Mesenchymal stem cell (in vitro differentiated cells and primary cell): Measurements from ENCODE around the gene KDELR1.

Experiments
- DNase-seq: peaks from one replicate; pipeline ENCODE4 v3.0.0-alpha.2; 2013
- H2AFZ ChIP-seq: one replicate; pipeline ENCODE4 v1.6.1; 2013; ENCODE audit warnings: low read depth, mild to moderate bottlenecking, control low read depth, inconsistent platforms, low read length, moderate library complexity
- H2AK5ac ChIP-seq: 2 replicates; pipeline ENCODE4 v1.6.1; 2013; ENCODE audit warnings: low read length, moderate library complexity, mild to moderate bottlenecking, inconsistent platforms; ENCODE audit not compliant: severe bottlenecking
- H2BK120ac ChIP-seq: one replicate; pipeline ENCODE4 v1.6.1; 2013; ENCODE audit warnings: low read depth, mild to moderate bottlenecking, inconsistent platforms, low read length, moderate library complexity
- H2BK12ac ChIP-seq, 2 experiments: one replicate each; pipeline ENCODE4 v1.6.1; 2013; ENCODE audit warnings: inconsistent platforms in 2 of 2, low read length in 2 of 2, mild to moderate bottlenecking in 2 of 2, moderate library complexity in 2 of 2, control low read depth in 1 of 2
- H2BK15ac ChIP-seq: one replicate; pipeline ENCODE4 v1.6.1; 2013; ENCODE audit warnings: mild to moderate bottlenecking, low read depth, inconsistent platforms; ENCODE audit not compliant: poor library complexity, severe bottlenecking
- H2BK5ac ChIP-seq: 2 replicates; pipeline ENCODE4 v1.6.1; 2013; ENCODE audit warnings: low read depth, mild to moderate bottlenecking, low read length, control low read depth, inconsistent platforms; ENCODE audit not compliant: poor library complexity, severe bottlenecking
- H3K14ac ChIP-seq, 2 experiments: one replicate each; pipeline ENCODE4 v1.6.1; 2013; ENCODE audit warnings: inconsistent platforms in 2 of 2, low read length in 2 of 2, control low read depth in 1 of 2, mild to moderate bottlenecking in 1 of 2, moderate library complexity in 1 of 2
- H3K18ac ChIP-seq, 2 experiments: one replicate each; pipeline ENCODE4 v1.6.1; 2013; ENCODE audit warnings: inconsistent platforms in 2 of 2, low read length in 2 of 2, control low read depth in 1 of 2, low read depth in 1 of 2, mild to moderate bottlenecking in 1 of 2
- H3K23ac ChIP-seq, 2 experiments: one replicate each; pipeline ENCODE4 v1.6.1; 2013; ENCODE audit warnings: inconsistent platforms in 2 of 2, low read length in 2 of 2, mild to moderate bottlenecking in 2 of 2, moderate library complexity in 2 of 2, control low read depth in 1 of 2
- H3K27ac ChIP-seq: 2 replicates; pipeline ENCODE4 v1.5.1; 2013; ENCODE audit warnings: mild to moderate bottlenecking, moderate library complexity, low read length, control low read depth, inconsistent platforms; ENCODE audit not compliant: poor library complexity, severe bottlenecking
- H3K27me3 ChIP-seq, 2 experiments: 2 replicates each; pipeline versions ENCODE4 v1.6.1 to v1.7.0; 2013; ENCODE audit warnings: low read length in 2 of 2, mild to moderate bottlenecking in 2 of 2, moderate library complexity in 2 of 2, control low read depth in 1 of 2, inconsistent platforms in 1 of 2; ENCODE audit not compliant: control insufficient read depth in 1 of 2, insufficient read depth in 1 of 2
- H3K36me3 ChIP-seq, 2 experiments: 2 replicates each; pipeline versions ENCODE4 v1.6.1 to v1.7.0; 2013; ENCODE audit warnings: low read length in 2 of 2, control low read depth in 1 of 2, inconsistent platforms in 1 of 2, low read depth in 1 of 2, mild to moderate bottlenecking in 1 of 2; ENCODE audit not compliant: insufficient read depth in 2 of 2, control insufficient read depth in 1 of 2
- H3K4ac ChIP-seq, 2 experiments: one replicate each; pipeline ENCODE4 v1.6.1; 2013; ENCODE audit warnings: inconsistent platforms in 2 of 2, low read length in 2 of 2, mild to moderate bottlenecking in 2 of 2, moderate library complexity in 2 of 2, control low read depth in 1 of 2, low read depth in 1 of 2
- H3K4me1 ChIP-seq: 2 replicates; pipeline ENCODE4 v1.6.1; 2013; ENCODE audit warnings: low read depth, low read length, control low read depth; ENCODE audit not compliant: control insufficient read depth, insufficient read depth
- H3K4me2 ChIP-seq: 2 replicates; pipeline ENCODE4 v1.6.1; 2013; ENCODE audit warnings: low read length, mild to moderate bottlenecking, inconsistent platforms; ENCODE audit not compliant: poor library complexity, severe bottlenecking
- H3K4me3 ChIP-seq, 2 experiments: 2 replicates each; pipeline versions ENCODE4 v1.5.1 to v1.7.0; 2013; ENCODE audit warnings: low read length in 2 of 2, mild to moderate bottlenecking in 2 of 2, control low read depth in 1 of 2, low read depth in 1 of 2; ENCODE audit not compliant: insufficient read depth in 1 of 2
- H3K79me1 ChIP-seq: replicated peaks from 2 replicates; pipeline ENCODE4 v1.6.1; 2013; ENCODE audit warnings: mild to moderate bottlenecking, control low read depth, low read length, inconsistent platforms; ENCODE audit not compliant: poor library complexity, severe bottlenecking
- H3K9ac ChIP-seq: 2 replicates; pipeline ENCODE4 v1.7.0; 2013; ENCODE audit warnings: mild to moderate bottlenecking, low read length, moderate library complexity
- H3K9me3 ChIP-seq: 2 replicates; pipeline ENCODE4 v1.7.0; 2013; ENCODE audit warnings: mild to moderate bottlenecking, low read length; ENCODE audit not compliant: control insufficient read depth
- H4K8ac ChIP-seq: one replicate; pipeline ENCODE4 v1.6.1; 2013; ENCODE audit warnings: inconsistent platforms, mild to moderate bottlenecking, low read length, moderate library complexity
- H4K91ac ChIP-seq: one replicate; pipeline ENCODE4 v1.6.1; 2013; ENCODE audit warnings: mild to moderate bottlenecking, low read length, inconsistent platforms
- WGBS: methylation state at CpG from one replicate; pipeline ENCODE4 v1.1.7; 2013; ENCODE audit warnings: mixed read lengths; 5-methylcytosine and 5-hydroxymethylcytosine counted together

The KDELR1 gene

GRCh38 chr19:48362716-48363499 lies 28.4 kb downstream of the KDELR1 start:
- H2BK12ac ChIP-seq: peak overlapping the region in 1 of 2 experiments; percentile 11

GRCh38 chr19:48361912-48362311 lies 29.4 kb downstream of the KDELR1 start:
- Histone ChIP-seq H2AFZ (no peak overlapping the region), H2BK120ac (no peak overlapping the region), H3K14ac (no peak overlapping the region), H3K79me1 (no peaks in the 10 kb centered on the region), H3K23ac (no peak overlapping the region), H4K91ac (no peak overlapping the region), H2BK5ac (no peak overlapping the region), H3K27me3 (no peaks in the 10 kb centered on the region), H3K18ac (no peak overlapping the region), H3K27ac (no peak overlapping the region), H3K4me1 (peaks cover 8% of the 10 kb centered on the region), H3K36me3 (peaks cover 0 to 12% of the 10 kb centered on the region in 2 experiments), H3K9me3 (no peaks in the 10 kb centered on the region), H3K9ac (no peak overlapping the region), H3K4ac (no peak overlapping the region), H3K4me2 (no peak overlapping the region), H2BK15ac (no peak overlapping the region), H2BK12ac (no peak overlapping the region), H4K8ac (no peak overlapping the region), H3K4me3 (no peak overlapping the region), H2AK5ac (no peak overlapping the region)
- WGBS: 97% methylated on average over 1 of the region's 3 CpGs
- no peak for DNase-seq

More at GRCh38 chr19:48362716-48363499, 28.4 kb downstream of the KDELR1 start:
- peak overlapping the region; percentile 46 to 92 for H3K4me3 ChIP-seq
- H3K18ac ChIP-seq: peak overlapping the region; percentile 87 to 92
- peak; percentile 95 for DNase-seq
- H3K27me3 ChIP-seq: no peaks in the 10 kb centered on the region
- peak overlapping the region; percentile 92 for H4K8ac ChIP-seq
- WGBS: 5% methylated on average over 26 of the region's 26 CpGs
- peak overlapping the region; percentile 94 for H3K9ac ChIP-seq
- H2BK5ac ChIP-seq: peak overlapping the region; percentile 11
- no peak overlapping the region for H2BK15ac ChIP-seq
- H4K91ac ChIP-seq: peak overlapping the region; percentile 93
- H3K14ac ChIP-seq: no peak overlapping the region
- H2AFZ ChIP-seq: peak overlapping the region; percentile 90
- H3K4me1 ChIP-seq: peaks cover 8% of the 10 kb centered on the region
- no peaks in the 10 kb centered on the region for H3K9me3 ChIP-seq
- H3K36me3 ChIP-seq: peaks cover 0 to 12% of the 10 kb centered on the region in 2 experiments
- H2AK5ac ChIP-seq: peak overlapping the region; percentile 88
- H3K4ac ChIP-seq: peak overlapping the region; percentile 55 to 90
- peak overlapping the region; percentile 65 for H3K27ac ChIP-seq
- no peaks in the 10 kb centered on the region for H3K79me1 ChIP-seq
- H3K23ac ChIP-seq: no peak overlapping the region
- peak overlapping the region; percentile 29 for H2BK120ac ChIP-seq
- H3K4me2 ChIP-seq: peak overlapping the region; percentile 88

- Histone ChIP-seq H4K91ac (no peak overlapping the region), H3K4ac (no peak overlapping the region), H3K4me2 (no peak overlapping the region), H3K27me3 (no peaks in the 10 kb centered on the region), H3K36me3 (peaks cover 6 to 12% of the 10 kb centered on the region in 2 experiments), H3K27ac (no peak overlapping the region), H2BK120ac (no peak overlapping the region), H3K4me1 (peaks cover 14% of the 10 kb centered on the region), H2BK12ac (no peak overlapping the region), H2BK15ac (no peak overlapping the region), H2BK5ac (no peak overlapping the region), H3K9me3 (no peaks in the 10 kb centered on the region), H2AK5ac (no peak overlapping the region), H3K14ac (no peak overlapping the region), H3K18ac (no peak overlapping the region), H3K9ac (no peak overlapping the region), H2AFZ (no peak overlapping the region), H3K79me1 (no peaks in the 10 kb centered on the region), H3K4me3 (no peak overlapping the region), H4K8ac (no peak overlapping the region), H3K23ac (no peak overlapping the region)
- WGBS: 95% methylated on average over 5 of the region's 5 CpGs
- no peak for DNase-seq
Observed at GRCh38 chr19:48359123-48359522, 32.2 kb downstream of the KDELR1 start.

GRCh38 chr19:48355365-48355954 lies 35.9 kb downstream of the KDELR1 start:
- H3K9me3 ChIP-seq: no peaks in the 10 kb centered on the region
- no peak overlapping the region for H3K4me3 ChIP-seq
- H3K4me1 ChIP-seq: peaks cover 12% of the 10 kb centered on the region
- no peak overlapping the region for H3K27ac ChIP-seq
- H2BK5ac ChIP-seq: no peak overlapping the region
- H2BK120ac ChIP-seq: no peak overlapping the region
- 92% methylated on average over 12 of the region's 12 CpGs for WGBS
- H3K23ac ChIP-seq: no peak overlapping the region
- H3K9ac ChIP-seq: no peak overlapping the region
- H3K4ac ChIP-seq: peak overlapping the region in 1 of 2 experiments; percentile 8
- H2AK5ac ChIP-seq: peak overlapping the region; percentile 69
- no peak overlapping the region for H3K4me2 ChIP-seq
- no peak overlapping the region for H3K18ac ChIP-seq
- no peaks in the 10 kb centered on the region for H3K79me1 ChIP-seq
- H2BK15ac ChIP-seq: no peak overlapping the region
- peaks cover 6 to 8% of the 10 kb centered on the region in 2 experiments for H3K36me3 ChIP-seq
- DNase-seq: no peak
- no peak overlapping the region for H2AFZ ChIP-seq
- H2BK12ac ChIP-seq: peak overlapping the region; percentile 15 to 54
- no peaks in the 10 kb centered on the region for H3K27me3 ChIP-seq
- peak overlapping the region; percentile 19 for H4K8ac ChIP-seq
- no peak overlapping the region for H3K14ac ChIP-seq
- peak overlapping the region; percentile 46 for H4K91ac ChIP-seq
